GM21447 (cell line): Measurements from ENCODE around the gene KRT7.
"Not testable (repeated sequence)": the region's sequence is repeated elsewhere in the genome, so short reads cannot be mapped to it uniquely, and the experiment has no call there.

Experiments
- ATAC-seq: cut with Tn5 transposase; IDR thresholded peaks from one replicate; pipeline ENCODE4 v1.9.1; 2021; ENCODE audit not compliant: unreplicated experiment

KRT7 gene

DNA sequence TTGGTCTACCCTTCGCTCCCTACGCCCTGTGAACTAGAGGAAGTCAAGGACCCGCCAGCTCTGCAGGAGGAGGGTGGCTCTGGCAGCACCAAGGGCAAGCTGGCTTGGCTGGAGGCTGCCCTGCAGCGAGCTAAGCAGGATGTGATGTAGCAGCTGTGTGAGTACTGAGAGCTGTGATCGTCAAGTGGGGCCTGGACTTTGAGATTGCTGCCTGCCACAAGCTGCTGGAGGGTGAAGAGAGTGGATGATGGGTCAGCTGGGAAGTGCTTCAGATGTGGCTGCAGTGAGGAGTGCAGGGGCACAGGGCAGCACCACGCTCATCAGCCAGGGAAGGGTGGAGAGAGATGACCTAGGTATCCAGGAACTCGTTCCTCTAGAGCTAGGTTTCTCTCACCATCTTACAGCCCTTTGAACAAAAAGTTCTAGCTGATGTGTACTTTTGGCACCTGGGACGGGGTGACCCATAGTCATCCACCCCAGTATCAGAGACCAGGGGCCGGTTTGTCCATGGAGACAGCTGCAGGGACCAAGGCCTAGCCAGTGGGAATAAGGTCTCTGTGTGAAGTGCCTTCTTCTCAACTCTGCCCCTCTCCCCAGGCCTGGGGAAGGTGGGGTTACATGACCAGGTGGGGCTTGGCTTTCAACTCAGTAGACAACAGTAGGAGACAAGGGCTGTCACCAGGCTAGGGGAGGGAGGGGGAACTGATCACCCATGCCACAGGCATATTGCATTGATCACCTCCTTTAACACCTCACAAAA lies 44.6 kb downstream of the KRT7 start:
- ATAC-seq = no peak

DNA sequence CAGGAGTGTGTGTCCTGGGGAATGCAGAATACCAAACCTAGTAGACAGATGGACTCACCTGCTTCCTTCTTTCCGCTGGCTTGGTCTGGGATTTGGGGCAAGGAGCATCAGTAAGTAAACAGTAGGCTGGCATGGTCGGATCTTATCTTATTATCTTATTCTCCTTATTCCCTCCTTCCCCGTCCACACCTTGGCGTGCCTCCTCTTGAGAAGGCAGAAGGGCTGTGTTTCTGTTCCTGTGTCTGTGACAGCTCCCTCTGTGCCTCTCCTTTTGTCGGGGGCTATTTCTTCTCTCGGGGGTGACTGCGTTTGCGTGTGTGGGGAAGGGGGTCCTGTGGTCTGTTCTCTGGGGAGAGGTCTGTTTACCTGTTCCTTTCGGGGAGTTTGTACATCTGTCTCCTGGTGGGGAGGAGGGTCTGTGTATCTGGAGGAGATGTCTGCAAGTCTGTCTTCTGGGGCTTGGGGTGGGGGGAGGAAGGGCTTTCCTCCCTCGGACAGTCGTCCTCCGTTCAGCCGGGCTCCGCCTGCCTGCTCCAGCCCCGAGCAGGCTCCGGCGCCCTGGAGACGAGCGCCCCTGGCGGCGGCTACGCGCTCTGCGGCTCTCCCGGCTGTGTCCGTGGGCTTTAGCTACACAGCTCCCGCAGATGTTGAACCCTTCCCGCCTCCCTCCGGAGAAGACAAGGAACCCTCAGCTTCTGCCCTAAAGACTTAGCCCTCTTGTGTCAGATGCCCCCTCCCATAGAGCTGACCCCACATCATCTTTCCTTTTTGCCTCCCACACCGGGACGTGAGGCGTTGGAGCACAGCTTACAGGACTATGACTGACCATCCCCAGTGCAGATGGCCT lies 45.8 kb downstream of the KRT7 start:
- ATAC-seq = no peak

DNA sequence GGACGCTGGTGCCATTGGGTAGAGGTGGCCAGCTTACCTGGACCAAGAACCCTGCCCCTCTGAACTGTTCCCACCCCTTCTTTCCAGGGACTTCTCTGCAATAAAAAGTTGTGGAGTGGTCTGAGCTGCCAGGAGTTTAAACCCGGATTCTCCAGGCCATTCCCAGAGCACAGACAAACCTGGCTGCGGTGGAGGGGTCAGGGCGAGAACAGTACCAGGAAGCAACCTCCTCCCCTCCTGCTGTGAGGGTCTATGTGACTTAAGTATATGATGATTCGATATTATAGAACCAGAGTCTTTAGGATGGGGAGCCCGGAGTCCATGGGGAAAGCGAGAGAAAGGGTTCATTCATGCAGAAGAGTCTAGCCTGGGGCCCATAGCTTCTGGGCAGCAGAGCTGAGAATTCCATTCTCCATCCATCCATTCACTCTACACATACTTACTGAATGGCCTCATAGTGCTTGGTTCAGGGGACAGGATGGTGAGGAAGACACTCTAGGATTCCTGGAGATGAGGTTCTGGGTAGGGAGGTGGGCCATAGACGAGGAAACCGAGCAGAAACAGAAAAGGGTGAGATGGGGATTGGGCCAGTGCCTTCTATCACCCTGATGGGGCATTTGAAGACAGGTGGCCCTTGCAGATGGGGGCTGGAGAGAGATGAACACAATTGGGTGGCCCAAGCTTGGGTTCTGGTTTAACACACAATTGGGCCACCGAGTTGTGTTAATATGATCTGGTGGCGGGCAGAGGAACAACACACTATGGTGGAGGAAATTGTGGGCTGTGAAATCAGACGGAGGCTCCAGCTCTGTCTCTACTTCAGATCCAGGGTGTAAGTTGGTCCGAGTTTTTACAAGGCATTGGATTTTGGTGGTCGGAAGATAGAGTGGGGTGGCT lies 46.6 kb downstream of the KRT7 start:
- ATAC-seq = no peak

DNA sequence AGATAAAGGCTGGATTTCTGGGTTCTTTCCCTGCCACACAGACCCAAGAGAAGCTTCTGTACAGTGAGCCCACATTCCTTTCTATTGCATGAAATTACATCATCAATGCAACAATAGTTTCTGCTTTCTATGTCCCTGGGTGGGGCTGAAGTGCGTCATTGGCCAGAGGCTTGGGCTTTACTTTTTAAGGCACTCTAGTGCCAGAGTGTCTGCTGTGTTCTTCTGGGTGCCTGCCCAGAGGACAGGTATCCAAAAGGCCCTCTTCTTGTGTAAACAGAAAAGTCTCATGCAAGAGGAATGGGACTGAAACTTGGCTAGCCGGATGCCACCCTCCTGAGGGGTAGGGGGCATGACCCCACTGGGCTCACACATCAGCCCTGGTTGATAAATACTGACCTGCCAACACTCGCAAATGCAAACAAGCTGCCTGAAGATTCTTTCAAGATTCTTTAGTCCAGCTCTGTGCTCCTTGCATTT lies 47.3 kb downstream of the KRT7 start:
- ATAC-seq = no peak

DNA sequence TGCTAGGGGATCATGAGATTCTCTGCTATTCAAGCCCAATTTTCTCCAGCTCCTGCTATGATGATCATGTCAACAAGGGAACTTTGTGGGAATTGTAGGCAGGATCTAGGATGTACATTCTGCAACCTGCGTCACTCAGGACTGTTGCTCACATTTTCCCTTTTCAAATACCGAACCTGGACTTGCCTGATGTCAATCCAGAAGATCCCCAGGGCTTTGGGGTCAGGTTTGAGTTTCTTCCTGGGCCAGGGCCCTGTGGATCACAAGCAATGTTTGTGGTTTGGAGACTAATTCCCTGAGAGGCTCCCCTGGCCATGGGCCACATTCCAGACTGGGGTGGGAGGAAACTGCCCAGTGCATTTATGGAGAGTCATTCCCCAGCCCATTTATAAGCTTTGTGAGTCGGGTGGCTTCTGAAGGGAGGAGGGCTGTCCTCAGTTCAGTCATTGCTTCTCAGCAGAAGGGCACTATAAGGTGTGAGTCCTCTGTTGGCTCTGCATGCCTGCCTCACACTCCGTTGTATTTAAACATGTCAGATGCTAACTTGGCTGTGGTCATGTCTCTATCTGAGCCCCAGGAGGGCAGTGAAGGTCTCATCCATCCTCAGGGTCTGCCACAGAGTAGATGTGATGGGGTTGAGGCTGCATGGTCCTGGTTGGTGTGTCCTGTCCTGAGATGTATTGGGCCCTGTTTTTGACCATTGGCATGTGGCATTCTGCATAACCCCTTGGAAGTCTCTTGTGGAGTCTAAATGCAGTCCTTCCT lies 47.9 kb downstream of the KRT7 start:
- ATAC-seq = no peak

DNA sequence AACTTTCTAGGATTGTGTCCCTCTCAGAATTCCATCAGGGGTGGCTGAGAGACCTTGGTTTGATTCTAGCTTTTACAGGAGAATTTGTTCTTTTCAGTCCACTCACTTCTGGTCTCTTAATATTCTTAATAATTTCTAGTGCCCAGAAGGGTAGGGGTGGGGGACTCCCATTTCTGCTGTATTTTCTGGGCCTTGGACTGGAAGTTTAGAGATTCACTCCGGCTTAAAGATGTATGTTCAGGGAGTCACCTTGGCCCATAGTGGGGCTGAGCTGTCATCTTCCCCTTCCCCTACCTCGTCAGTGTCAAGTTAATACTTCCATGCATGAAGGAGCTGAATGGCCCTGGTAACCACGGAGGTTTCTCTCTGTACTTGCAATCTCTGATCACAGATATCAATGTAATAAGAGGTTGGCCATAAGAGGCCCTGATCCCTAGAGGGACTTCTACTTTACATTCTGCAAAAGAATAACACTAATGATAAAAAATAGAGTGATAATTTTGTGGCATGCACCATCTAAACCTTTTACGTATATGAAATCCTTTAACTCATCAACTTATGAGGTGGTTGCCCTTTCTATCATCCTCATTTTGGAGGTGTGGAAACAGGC lies 51.6 kb downstream of the KRT7 start:
- no peak for ATAC-seq

DNA sequence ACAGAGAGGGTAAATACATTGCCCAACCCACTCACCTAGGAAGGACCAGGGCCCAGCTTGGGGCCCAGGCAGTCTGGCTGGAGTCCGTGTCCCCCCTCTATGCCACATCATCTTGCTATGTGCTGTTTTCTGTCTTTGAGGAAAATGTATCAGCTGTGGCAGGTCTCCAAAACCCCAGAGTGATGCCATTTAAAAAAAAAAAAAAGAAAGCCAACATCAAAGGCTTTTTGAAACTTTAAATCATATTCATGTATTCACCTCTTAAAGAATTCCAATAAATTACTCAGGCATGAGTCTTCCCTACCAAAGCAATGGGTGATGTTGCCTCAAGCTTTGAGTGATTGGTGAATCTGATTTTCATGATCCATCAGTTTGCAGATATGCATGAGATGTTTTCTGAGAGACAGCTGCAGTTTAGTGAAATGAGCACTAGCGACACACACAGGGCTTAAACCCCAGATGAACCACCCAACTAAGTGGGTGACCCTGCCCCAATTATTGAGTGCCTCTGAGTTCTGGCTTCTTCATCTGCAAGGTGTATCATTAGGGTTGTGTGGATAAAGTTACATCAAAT lies 52.2 kb downstream of the KRT7 start:
- ATAC-seq = no peak

DNA sequence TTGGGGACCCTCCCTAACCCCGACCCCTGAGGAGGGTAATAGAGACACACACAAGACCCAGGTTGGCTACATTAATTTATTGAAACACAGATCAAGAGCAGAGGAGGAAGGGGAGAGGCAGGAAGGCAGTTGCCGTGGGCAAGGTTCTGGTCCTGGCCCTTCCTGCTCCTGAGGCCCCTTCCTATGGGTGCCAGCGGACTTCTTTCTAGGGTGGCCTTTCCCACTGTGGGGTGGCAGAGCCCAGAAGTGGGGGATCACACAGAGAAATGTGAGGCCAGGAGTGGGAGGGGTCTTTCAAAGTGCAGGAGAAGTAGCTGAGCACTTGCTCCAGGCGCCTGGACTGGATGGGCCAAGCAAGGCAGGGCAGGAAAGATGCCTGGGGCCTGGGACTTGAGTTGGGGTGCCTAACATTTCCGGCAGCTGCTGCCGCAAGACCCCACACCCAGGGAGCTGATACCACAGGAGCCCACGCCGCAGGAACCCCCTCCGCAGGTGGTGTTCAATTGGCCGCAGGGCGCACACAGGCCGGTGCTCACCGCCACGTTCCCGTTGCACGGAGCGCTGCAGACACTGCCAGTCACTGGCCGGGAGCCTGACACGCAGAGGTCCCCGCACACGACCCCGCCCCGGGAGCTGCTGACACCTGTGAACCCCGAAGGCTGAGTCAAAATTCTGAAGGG lies 52.9 kb downstream of the KRT7 start:
- ATAC-seq = no peak

DNA sequence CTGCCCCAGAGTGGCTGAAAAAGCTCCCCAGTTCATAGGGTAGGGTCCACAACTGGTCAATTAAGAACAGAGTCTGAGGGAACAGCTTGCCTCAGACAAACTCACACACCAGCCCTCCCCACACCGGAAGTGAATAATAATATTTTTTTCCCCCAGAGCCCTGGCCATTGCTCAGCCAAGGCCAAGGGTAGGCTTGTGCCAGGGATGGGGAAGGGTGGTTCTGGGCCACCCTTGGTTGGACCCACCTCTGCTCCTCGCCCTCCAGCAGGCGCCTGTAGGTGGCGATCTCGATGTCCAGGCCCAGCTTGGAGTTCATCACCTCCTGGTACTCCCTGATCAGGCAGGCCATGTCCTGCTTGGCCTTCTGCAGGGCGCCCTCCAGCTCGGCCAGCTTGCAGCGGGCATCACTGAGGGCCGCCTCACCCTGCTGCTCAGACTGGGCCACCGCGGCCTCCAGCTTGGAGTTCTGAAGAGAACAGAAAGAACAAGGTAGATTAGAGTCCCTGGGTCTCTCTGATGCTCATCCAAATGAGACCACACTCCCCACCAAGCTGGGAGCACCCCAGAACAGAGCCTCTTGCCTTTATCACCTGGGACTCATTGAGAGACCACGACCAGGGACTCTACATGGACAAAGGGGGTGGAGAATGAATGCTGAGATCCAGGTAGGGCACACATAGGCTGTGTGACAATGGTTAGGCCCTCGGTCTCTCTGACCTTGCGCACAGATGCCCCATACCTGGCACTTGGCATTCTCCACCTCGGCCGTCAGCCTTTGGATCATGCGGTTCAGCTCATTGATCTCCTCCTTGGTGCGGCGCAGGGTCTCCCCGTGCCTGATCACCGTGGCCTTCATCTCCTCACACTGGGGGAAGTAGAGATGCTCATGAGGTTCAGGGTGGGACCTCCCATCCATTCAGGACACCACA lies 54.1 kb downstream of the KRT7 start:
- ATAC-seq = not testable (repeated sequence)

DNA sequence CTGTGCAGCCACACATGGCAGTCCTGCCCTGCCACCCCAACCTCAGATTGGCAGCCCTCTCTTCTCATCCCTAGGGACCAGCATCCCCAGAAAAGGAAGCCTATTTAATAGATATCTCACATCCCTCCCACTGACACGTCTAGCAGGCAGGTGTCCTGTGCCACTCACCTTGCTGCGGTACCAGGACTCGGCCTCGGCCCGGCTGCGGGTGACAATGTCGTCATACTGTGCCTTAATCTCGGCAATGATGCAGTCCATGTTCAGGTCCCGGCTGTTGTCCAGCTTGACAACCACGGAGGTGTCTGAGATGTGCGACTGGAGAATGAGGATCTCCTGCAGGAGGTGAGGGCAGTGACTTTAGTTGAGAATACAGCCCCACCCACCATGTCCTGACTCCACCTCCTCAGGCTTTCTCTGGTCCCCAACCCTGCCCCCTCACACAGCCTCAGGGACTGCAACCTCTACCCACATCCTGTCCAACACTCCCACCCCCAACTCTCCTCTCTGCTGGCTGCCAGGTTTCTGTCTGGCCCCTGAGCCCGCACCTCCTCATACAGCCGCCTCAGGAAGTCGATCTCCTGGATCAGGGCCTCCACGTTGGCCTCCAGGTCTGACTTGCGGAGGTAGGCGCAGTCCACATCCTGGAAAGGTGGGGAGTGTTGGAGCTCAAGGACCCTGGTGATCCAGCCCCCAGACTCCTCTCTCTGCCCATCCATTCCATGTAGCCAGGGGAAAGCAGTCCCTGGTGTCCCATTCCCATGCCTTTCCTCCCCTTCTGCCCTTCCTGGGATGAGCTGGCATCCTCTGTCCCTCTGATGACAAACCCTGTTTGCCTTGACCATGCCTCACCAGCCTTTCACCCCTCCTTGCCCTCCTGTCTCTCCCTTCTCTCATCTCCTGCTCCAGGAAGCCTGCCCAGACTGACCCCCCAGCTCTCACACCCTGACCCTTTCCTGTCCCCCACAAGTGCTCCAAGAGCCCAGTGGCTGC lies 55.1 kb downstream of the KRT7 start:
- ATAC-seq = peak; percentile 90

DNA sequence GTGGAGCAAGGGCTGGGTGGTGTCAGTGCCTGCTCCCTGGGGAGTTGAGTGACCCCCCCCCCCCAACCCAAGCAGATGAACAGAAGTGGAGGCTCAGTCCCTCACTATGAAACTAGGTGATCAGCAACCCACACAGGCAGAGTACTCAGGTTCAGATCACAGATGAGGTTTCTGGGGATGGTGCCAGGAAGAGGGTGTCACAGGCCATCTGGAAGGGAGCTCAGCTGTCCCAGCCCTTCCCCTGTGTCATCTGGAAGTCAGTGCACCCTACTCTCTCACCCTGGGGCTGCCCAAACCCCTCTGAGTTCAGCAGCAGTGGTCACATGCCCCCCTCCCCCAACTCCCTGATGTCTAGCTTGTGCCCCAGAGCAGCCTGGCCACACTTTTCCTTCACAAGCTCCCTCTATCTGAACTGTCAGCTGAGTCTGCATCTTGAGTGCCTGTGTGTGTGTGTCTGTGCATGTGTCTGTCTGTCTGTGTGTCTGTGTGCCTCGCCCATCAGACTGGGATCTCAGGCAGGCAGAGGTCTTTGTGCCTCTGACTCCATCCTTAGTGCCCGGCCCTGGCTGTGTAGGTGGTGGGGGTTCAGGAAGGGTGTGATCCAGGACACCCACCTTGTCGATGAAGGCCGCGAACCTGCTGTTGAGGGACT lies 57.6 kb downstream of the KRT7 start:
- not testable (repeated sequence) for ATAC-seq

DNA sequence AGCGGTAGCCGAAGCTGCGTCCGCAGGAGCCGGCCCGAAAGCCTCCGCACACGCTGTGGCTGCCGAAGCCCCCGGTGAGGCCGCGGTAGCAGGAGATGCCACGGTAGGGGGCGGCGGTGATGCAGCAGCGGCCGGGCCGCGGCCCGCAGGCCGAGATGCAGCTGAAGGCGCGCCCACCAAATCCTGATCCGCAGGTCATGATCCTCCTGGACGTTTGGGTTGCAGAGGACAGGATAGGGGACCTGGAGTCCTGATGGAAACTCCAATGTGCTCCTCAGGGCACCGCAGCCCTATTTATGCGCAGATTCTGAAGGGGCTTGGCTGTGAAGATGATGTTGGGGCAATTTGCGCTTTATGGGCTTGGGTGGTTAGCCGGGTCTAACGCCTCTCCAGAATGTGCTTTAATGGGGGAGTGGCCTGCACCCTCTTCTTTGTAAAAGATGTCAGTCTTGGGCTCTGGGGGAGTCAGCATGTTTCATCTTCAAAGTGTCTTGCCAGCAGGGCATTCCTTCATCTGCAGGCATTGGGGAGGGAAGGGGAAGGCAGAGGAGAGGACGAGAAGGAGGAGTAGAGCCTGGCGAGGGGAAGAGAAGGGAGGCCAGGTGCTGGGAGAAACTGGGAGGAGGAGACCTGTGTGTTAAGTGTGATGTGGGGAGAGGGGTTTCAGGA lies 58.4 kb downstream of the KRT7 start, which contains the start of gene KRT81:
KRT81 (minus strand) TSS at position 268 of the 669 bp plus-strand sequence; CDS start at position 199, 69 bp downstream.
- ATAC-seq = no peak

DNA sequence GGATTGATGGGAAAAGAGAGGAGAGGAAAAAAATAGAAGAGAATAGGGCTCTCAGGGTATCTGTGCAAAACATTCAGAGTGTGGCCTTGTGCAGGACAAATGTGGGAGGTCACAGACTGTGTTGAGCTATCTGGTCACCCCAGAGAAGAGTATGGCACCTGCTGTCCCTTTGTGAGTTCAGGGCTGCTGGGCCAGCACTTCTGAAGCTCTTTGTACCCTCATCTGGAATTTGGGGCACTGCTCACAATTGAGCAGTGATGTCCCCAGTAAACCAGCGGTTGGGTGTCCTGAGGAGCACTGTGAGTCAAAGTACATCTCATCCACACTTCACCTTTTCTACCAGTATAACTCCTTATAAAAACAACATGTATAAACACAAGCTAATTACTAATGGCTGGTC lies 60.9 kb downstream of the KRT7 start:
- no peak for ATAC-seq

DNA sequence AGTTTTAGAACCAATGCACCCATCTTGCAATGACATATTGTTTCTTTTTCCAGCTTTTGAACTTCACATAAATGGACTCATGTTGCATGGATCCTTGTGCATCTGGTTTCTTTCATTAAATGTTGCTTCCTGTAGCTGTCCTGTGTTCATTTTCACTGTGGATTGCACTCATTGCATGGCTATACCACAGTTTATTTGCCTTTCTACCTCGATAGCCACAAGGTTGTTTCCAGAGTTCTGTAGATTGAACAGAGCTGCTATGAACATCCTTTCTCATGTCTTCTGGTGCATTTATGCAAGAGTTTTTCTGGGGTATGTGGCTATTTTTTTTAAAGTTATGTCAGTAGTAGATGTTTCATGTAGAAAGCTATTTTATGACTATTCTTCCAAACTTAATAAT lies 61.8 kb downstream of the KRT7 start:
- ATAC-seq = no peak

DNA sequence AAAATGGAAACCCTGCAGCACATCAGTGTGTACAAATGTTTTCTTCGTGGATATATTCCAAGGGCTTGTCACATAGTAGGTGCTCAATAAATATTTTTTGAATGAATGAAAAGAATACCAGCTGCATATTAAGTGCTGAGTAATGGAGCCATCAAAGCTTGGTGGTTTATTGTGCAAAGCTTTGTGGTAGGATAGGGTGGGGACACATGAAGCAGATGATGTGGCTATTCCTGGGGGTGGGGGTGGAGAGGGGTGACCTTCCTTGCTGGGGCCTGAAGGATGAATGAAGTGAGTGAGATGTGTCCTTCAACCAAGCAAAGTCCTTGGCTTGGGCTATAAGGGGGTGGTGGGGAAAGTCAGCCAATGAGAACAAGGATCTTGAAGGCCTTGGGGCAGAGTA lies 62.6 kb downstream of the KRT7 start:
- ATAC-seq = no peak
